Gastrocnemius medialis (tissue), 4 donors: ENCODE measurements around the gene PPP1R27.

Experiments
- CTCF ChIP-seq, 5 experiments: fragments of 450-650 bp in 3 of 5; fragments of 200-600 bp in 2 of 5; sonication (generic) in 2 of 5; IDR thresholded peaks in 4 of 5; conservative IDR thresholded peaks in 1 of 5; 1 replicate in 4 of 5; 2 replicates in 1 of 5; pipeline ENCODE4 v1.5.1; 2016 to 2019; ENCODE audit warnings: antibody characterized with exemption in 5 of 5, mild to moderate bottlenecking in 3 of 5, moderate library complexity in 3 of 5
- POLR2A ChIP-seq, 2 donors: fragments of 450-650 bp; IDR thresholded peaks; one replicate each; pipeline ENCODE4 v1.6.1; 2017; ENCODE audit warnings: antibody characterized with exemption in 2 of 2, mild to moderate bottlenecking in 2 of 2, moderate library complexity in 2 of 2

- TF ChIP-seq CTCF (IDR thresholded peaks at IDR 0.05 in 4 of 5, conservative IDR thresholded peaks at IDR 0.05 in 1 of 5) (no peak), POLR2A (IDR thresholded peaks at IDR 0.05) (no peak)
These were observed 40.8 kb downstream of the PPP1R27 start for GRCh38 chr17:81794074-81794476.
